Psoas muscle (tissue), 8 donors: Measurements from ENCODE around the gene NYAP2. TPM values are rescaled to one million over a fixed set of nuclear protein-coding genes. Genes with fewer than 3 reads are reported as not detected.

Experiments used
- ATAC-seq, 4 donors: fragments of 200-7000 bp; cut with Tn5 transposase; one replicate each; pipeline ENCODE4 v1.9.1; 2020; ENCODE audit warnings: moderate library complexity in 3 of 4, mild to moderate bottlenecking in 2 of 4
- DNase-seq, 2 donors: peaks; one replicate each; pipeline ENCODE4 v3.0.0-alpha.2; 2020
- H3K27ac ChIP-seq: fragments of 200-600 bp; one replicate; pipeline ENCODE4 v1.8.0; 2022
- H3K27me3 ChIP-seq, 3 donors: fragments of 200-600 bp in 1 of 3; one replicate each; pipeline versions ENCODE4 v1.6.1 to v1.8.0; 2013 to 2022; ENCODE audit warnings: low read length in 2 of 3, mild to moderate bottlenecking in 2 of 3, moderate library complexity in 1 of 3; ENCODE audit not compliant: insufficient read depth in 3 of 3
- H3K36me3 ChIP-seq, 2 donors: fragments of 200-600 bp in 1 of 2; one replicate each; pipeline versions ENCODE4 v1.6.1 to v1.8.0; 2013 to 2022; ENCODE audit warnings: low read depth in 1 of 2, mild to moderate bottlenecking in 1 of 2, moderate library complexity in 1 of 2; ENCODE audit not compliant: insufficient read depth in 1 of 2
- H3K4me1 ChIP-seq: fragments of 200-600 bp; one replicate; pipeline ENCODE4 v1.8.0; 2022
- H3K4me3 ChIP-seq: fragments of 200-600 bp; one replicate; pipeline ENCODE4 v1.8.0; 2022; ENCODE audit warnings: mild to moderate bottlenecking
- H3K9me3 ChIP-seq: fragments of 200-600 bp; one replicate; pipeline ENCODE4 v1.8.0; 2022
- CTCF ChIP-seq: fragments of 200-600 bp; IDR thresholded peaks from one replicate; pipeline ENCODE4 v1.8.0; 2022; ENCODE audit warnings: antibody characterized with exemption
- WGBS, 3 donors: extraction: QIAGEN DNeasy Blood & Tissue Kit; methylation state at CpG; one replicate each; pipeline versions ENCODE4 v1.1.6 to v1.1.7; 2013; 5-methylcytosine and 5-hydroxymethylcytosine counted together
- intact Hi-C, 2 donors: fragments of 100-400 bp; cut with DNase I; formaldehyde crosslinking; loops; one replicate each; pipeline versions ENCODE4 v1.11.0 to v1.14.2; 2022
- polyA plus RNA-seq, 3 donors: library from polyadenylated mRNA; stranded (reverse); fragments of 200-250 nt; gene quantifications; one replicate each; pipeline ENCODE4 v1.2.3, GENCODE V29; 2013
- total RNA-seq, 4 donors: library from RNA; stranded (reverse); fragmentation: NEBNext Ultra II Directional in 2 of 4; extraction: Animal tissue kit (Norgen Biotek cat#: 25700) in 2 of 4; gene quantifications; one replicate each; pipeline versions ENCODE4 v1.2.1 to v1.2.4, GENCODE V29; 2021 to 2023
- donor health status: healthy with polysubstance abuse.
- donor health status: DM: no; HTN: no; CAD: no; lungs with moderate emphysema.
- donor health status: Bipolar disorder and iron deficiency.
- donor health status: healthy.
- donor health status: DM: yes; HTN: yes; CAD: no.
- donor health status: DM: no; HTN: no; CAD: no.
- donor health status: DM: no; HTN: no; CAD: no.
- donor health status: DM: yes; HTN: yes; CAD: no.

Gene NYAP2
- total and polyA plus RNA-seq, 7 donors = 0.03 to 5.0 (median 0.90) TPM

DNA sequence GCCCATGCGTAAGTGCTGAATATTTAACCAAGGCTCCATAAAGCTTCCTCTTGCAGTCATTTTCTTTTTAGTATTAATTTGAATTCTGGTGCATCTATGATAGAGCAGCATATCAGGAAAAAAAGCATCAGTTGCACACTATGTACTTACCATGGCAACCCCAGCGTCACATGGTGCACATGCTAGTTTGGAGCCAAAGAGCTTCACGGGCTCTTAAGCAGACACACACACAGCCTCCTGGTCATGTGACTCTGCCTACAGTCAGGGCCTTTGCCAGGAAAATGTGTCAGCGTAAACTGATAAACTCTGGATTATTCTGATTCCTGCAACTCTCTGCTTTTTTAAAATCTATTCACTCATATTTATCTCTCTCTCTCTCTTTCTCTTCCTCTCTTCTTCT is 30.2 kb downstream of the NYAP2 start:
- no peak for TF ChIP-seq CTCF
- Histone ChIP-seq H3K36me3 (no peaks in the 10 kb centered on the region), H3K9me3 (no peaks in the 10 kb centered on the region), H3K27me3 (no peaks in the 10 kb centered on the region), H3K4me1 (no peaks in the 10 kb centered on the region), H3K4me3 (no peak overlapping the region), H3K27ac (no peak overlapping the region)
- ATAC-seq (no peak), DNase-seq (no peak)
- intact Hi-C loops = no loop called here
- WGBS, 3 donors = 36 to 41% (median 37%) methylated on average over 4 of the region's 4 CpGs

- Histone ChIP-seq H3K9me3 (no peaks in the 10 kb centered on the region), H3K4me1 (no peaks in the 10 kb centered on the region), H3K27me3 (no peaks in the 10 kb centered on the region), H3K4me3 (no peak overlapping the region), H3K36me3 (no peaks in the 10 kb centered on the region), H3K27ac (no peak overlapping the region)
- no peak for DNase-seq
- TF ChIP-seq CTCF = no peak
- intact Hi-C loops = no loop called here
- WGBS, 3 donors = 57 to 63% (median 60%) methylated on average over 5 of the region's 5 CpGs
- no peak for ATAC-seq
Observed at GRCh38 chr2:225431105-225431863, 31.8 kb downstream of the NYAP2 start.

- Histone ChIP-seq H3K36me3 (no peaks in the 10 kb centered on the region), H3K4me1 (no peaks in the 10 kb centered on the region), H3K4me3 (no peak overlapping the region), H3K27ac (no peak overlapping the region), H3K9me3 (no peaks in the 10 kb centered on the region), H3K27me3 (no peaks in the 10 kb centered on the region)
- no peak for TF ChIP-seq CTCF
- DNase-seq (no peak), ATAC-seq (no peak)
- 32 to 40% (median 34%) methylated on average over 4 of the region's 4 CpGs for WGBS, 3 donors
- intact Hi-C loops = no loop called here
Observed at GRCh38 chr2:225434014-225434413, 34.5 kb downstream of the NYAP2 start.

GRCh38 chr2:225437319-225437718 is 37.8 kb downstream of the NYAP2 start:
- TF ChIP-seq CTCF = no peak
- Histone ChIP-seq H3K27me3 (no peaks in the 10 kb centered on the region), H3K36me3 (no peaks in the 10 kb centered on the region), H3K27ac (no peak overlapping the region), H3K4me3 (no peak overlapping the region), H3K9me3 (no peaks in the 10 kb centered on the region), H3K4me1 (no peaks in the 10 kb centered on the region)
- 76 to 88% (median 86%) methylated on average over 1 of the region's 1 CpG for WGBS, 3 donors
- no peak for DNase-seq
- intact Hi-C loops = no loop called here
- no peak for ATAC-seq

GRCh38 chr2:225438248-225438647 is 38.7 kb downstream of the NYAP2 start:
- TF ChIP-seq CTCF = no peak
- no peaks in the 10 kb centered on the region for H3K36me3 ChIP-seq
- no peak overlapping the region for H3K4me3 ChIP-seq
- no peaks in the 10 kb centered on the region for H3K27me3 ChIP-seq
- H3K9me3 ChIP-seq = no peaks in the 10 kb centered on the region
- no peak overlapping the region for H3K27ac ChIP-seq
- no peaks in the 10 kb centered on the region for H3K4me1 ChIP-seq
- 93 to 95% (median 94%) methylated on average over 1 of the region's 1 CpG for WGBS, 3 donors
- ATAC-seq (no peak), DNase-seq (no peak)
- intact Hi-C loops = no loop called here
